NCI-H345 (cell line): ENCODE data around the gene LPCAT1.
A peak's percentile ranks its signal among the peaks of the same experiment; 100 is the strongest.

ENCODE experiments used
- DNase-seq: peaks from one replicate; lab custom pipeline; 2025; lab: John Stamatoyannopoulos, UW

LPCAT1 gene

GRCh38 chr5:1421521-1422341 lies 102.0 kb downstream of the LPCAT1 start:
- DNase-seq = no peak

- DNase-seq = no peak
Measured at GRCh38 chr5:1420211-1421195, 103.3 kb downstream of the LPCAT1 start.

GRCh38 chr5:1419476-1420210 lies 104.1 kb downstream of the LPCAT1 start:
- peak; percentile 35 for DNase-seq

- no peak for DNase-seq
Measured at GRCh38 chr5:1418921-1419280, 104.9 kb downstream of the LPCAT1 start.

GRCh38 chr5:1418238-1418920 lies 105.4 kb downstream of the LPCAT1 start:
- no peak for DNase-seq

- no peak for DNase-seq
Measured at GRCh38 chr5:1417586-1418225, 106.1 kb downstream of the LPCAT1 start.

- no peak for DNase-seq
Measured at GRCh38 chr5:1416856-1417469, 106.8 kb downstream of the LPCAT1 start.

GRCh38 chr5:1415626-1416360 lies 108.0 kb downstream of the LPCAT1 start:
- no peak for DNase-seq

GRCh38 chr5:1415059-1415425 lies 108.7 kb downstream of the LPCAT1 start:
- DNase-seq = no peak

GRCh38 chr5:1414311-1415058 lies 109.3 kb downstream of the LPCAT1 start:
- DNase-seq = no peak

GRCh38 chr5:1413611-1414241 lies 110.0 kb downstream of the LPCAT1 start:
- DNase-seq = no peak

GRCh38 chr5:1413211-1413610 lies 110.5 kb downstream of the LPCAT1 start:
- no peak for DNase-seq

- DNase-seq = no peak
Measured at GRCh38 chr5:1412621-1413020, 111.1 kb downstream of the LPCAT1 start.

- DNase-seq = no peak
Measured at GRCh38 chr5:1412163-1412562, 111.6 kb downstream of the LPCAT1 start.
